Measurements from ENCODE around the gene AQP12B. TPM values are rescaled to one million over a fixed set of nuclear protein-coding genes. Genes with fewer than 3 reads are reported as not detected.

AQP12B gene
- total and polyA plus RNA-seq, 11 donors: not detected

DNA sequence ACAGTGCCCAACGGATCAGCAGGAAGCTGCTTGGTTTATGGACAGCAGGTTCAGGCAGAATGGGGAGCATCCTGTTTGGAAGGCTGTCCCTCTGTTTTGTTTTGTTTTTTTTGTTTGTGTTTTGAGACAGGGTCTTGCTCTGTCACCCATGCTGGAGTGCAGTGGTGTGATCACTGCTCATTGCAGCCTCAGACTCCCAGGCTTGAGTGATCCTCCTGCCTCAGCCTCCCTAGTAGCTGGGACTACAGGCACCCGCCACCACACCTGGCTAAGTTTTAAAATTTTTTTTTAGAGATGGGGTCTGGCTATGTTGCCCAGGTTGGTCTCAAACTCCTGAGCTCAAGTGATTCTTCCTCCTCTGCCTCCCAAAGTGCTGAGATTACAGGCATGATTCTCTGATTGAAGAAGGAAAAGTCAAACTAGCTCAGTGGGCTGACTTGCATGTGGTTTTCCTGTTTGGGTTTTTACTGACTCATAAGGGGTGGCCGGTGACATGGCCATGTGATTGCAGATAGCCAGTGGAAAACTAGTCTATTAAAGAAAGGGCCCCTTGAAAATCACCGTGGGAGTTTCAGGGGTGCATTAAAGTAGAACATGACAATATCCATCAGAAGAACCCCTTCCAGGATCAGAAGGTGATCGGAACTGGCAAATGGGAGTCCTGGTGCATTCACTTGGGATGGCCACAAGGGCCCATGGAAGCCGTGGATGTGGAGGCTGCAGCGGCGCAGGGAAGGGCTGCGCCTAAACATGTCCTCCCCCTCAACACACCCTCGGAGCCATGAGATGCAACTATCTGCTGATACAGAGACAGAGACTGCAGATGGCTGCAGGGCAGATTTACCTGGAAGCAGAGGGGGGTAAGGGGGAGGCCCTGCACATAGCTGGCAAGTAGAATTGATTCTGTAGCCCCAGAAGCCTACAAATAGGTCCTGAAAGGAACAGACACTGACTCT lies 26.5 kb downstream of the AQP12B start:
- Histone ChIP-seq H3K9me3 (no peaks in the 10 kb centered on the region), H3K4me3 (no peak overlapping the region), H3K36me3 (no peaks in the 10 kb centered on the region), H3K4me1 (peaks cover 0 to 7% (median 0%) of the 10 kb centered on the region in 12 donors), H3K27me3 (peaks cover 0 to 41% (median 3%) of the 10 kb centered on the region in 9 donors), H3K27ac (no peak overlapping the region)
- ATAC-seq (no peak), DNase-seq (no peak)
- intact Hi-C loops (cut with DNase I): no loop called here
- 71 to 80% (median 76%) methylated on average over 8 to 10 of the region's 10 CpGs for WGBS, 4 donors
- TF ChIP-seq, protein P1, sequence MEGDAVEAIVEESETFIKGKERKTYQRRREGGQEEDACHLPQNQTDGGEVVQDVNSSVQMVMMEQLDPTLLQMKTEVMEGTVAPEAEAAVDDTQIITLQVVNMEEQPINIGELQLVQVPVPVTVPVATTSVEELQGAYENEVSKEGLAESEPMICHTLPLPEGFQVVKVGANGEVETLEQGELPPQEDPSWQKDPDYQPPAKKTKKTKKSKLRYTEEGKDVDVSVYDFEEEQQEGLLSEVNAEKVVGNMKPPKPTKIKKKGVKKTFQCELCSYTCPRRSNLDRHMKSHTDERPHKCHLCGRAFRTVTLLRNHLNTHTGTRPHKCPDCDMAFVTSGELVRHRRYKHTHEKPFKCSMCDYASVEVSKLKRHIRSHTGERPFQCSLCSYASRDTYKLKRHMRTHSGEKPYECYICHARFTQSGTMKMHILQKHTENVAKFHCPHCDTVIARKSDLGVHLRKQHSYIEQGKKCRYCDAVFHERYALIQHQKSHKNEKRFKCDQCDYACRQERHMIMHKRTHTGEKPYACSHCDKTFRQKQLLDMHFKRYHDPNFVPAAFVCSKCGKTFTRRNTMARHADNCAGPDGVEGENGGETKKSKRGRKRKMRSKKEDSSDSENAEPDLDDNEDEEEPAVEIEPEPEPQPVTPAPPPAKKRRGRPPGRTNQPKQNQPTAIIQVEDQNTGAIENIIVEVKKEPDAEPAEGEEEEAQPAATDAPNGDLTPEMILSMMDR (IDR thresholded peaks at IDR 0.05): no peak
- TF ChIP-seq POLR2A (IDR thresholded peaks at IDR 0.05): no peak

DNA sequence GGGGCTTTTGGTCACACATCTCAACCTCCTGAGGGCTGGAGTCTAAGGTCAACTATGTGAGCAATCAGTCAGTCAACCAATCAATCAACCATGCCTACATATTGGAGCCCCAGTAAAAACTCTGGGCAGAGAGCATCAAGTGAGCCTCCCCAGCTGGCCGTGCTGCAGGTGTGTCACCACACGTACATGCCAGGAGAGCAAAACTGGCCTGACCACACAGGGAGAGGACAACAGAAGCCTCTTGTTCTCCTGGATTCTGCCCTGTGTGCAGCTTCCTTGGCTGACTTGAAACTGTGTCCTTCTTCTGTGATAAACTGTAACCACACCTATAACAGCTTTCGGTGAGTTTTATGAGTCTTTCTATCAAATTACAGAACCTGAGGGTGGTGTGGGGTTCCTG lies 31.5 kb downstream of the AQP12B start:
- ATAC-seq (no peak), DNase-seq (no peak)
- Histone ChIP-seq H3K27ac (no peak overlapping the region), H3K4me1 (peaks cover 0 to 7% (median 0%) of the 10 kb centered on the region in 12 donors), H3K4me3 (no peak overlapping the region), H3K9me3 (no peaks in the 10 kb centered on the region), H3K27me3 (peaks cover 0 to 71% (median 11%) of the 10 kb centered on the region in 9 donors), H3K36me3 (no peaks in the 10 kb centered on the region)
- no peak for TF ChIP-seq POLR2A (IDR thresholded peaks at IDR 0.05)
- TF ChIP-seq, protein P1 (IDR thresholded peaks at IDR 0.05): no peak
- WGBS, 4 donors: 81 to 86% (median 84%) methylated on average over 2 to 3 of the region's 3 CpGs
- intact Hi-C loops (cut with DNase I): no loop called here

DNA sequence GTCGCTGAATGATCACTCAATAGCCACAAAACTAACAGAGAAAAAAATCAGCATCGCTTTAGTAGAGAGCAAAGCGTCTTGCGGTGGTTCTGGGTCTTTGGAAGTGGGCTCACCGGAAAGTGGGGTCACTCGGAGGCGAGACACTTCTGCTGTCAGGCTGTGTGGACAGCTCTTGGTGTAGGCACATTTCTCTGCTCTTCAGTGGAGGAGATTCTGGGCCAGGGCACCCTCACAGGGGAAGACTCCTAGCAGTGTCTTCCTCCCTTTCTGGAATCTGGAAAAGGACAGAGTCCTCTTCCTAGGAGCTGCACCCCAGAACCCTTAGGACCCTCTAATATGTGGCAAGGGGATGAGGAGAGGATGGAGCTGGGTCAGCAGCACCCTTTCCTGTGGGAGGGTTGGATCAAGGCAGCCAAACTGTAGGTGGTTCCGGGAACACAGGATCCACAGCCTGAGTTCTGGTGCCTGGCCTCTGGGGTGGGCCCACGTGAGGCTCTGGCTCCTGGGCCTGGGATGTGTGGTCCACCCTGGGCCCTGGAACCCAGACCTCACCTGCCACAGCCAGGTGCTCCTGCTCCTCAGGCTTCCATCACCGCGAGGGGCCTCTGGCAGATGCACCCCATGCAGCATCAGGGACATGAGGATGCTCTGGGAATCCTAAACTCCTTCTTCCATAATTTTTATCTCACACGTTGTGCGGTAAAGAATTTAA lies 32.3 kb downstream of the AQP12B start:
- H3K27me3 ChIP-seq: peaks cover 0 to 76% (median 12%) of the 10 kb centered on the region in 9 donors

More for the DNA sequence above, 32.3 kb downstream of the AQP12B start:
- Histone ChIP-seq H3K4me1 (peaks cover 0 to under 1% (median 0%) of the 10 kb centered on the region in 12 donors), H3K27ac (no peak overlapping the region), H3K36me3 (no peaks in the 10 kb centered on the region), H3K4me3 (no peak overlapping the region), H3K9me3 (no peaks in the 10 kb centered on the region)
- intact Hi-C loops (cut with DNase I): no loop called here
- TF ChIP-seq, protein P1 (IDR thresholded peaks at IDR 0.05): no peak
- no peak for TF ChIP-seq POLR2A (IDR thresholded peaks at IDR 0.05)
- ATAC-seq (no peak), DNase-seq (peak in 1 of 5 donors; percentile 38)
- WGBS, 4 donors: 89 to 93% (median 91%) methylated on average over 11 to 13 of the region's 13 CpGs

All from heart left ventricle (tissue), 16 donors.